Thymus (tissue), 11 donors: ENCODE results near the gene CDH13. TPM values are rescaled to one million over a fixed set of nuclear protein-coding genes. Genes with fewer than 3 reads are reported as not detected.

Experiments
- DNase-seq, 9 donors: peaks; one replicate each; pipeline ENCODE4 v3.0.0-alpha.2; 2013; ENCODE audit warnings: low spot score in 9 of 9, low read depth in 6 of 9, missing footprints in 1 of 9
- H3K27ac ChIP-seq, 2 donors: one replicate each; pipeline ENCODE4 v1.5.1; 2013; ENCODE audit warnings: control low read depth in 1 of 2, low read depth in 1 of 2, low read length in 1 of 2, mild to moderate bottlenecking in 1 of 2, moderate library complexity in 1 of 2
- H3K27me3 ChIP-seq, 2 donors: one replicate each; pipeline ENCODE4 v1.5.1; 2013; ENCODE audit warnings: low read length in 1 of 2; ENCODE audit not compliant: control insufficient read depth in 2 of 2, insufficient read depth in 1 of 2
- H3K36me3 ChIP-seq, 2 donors: one replicate each; pipeline ENCODE4 v1.5.1; 2013; ENCODE audit warnings: low read length in 1 of 2, mild to moderate bottlenecking in 1 of 2, moderate library complexity in 1 of 2; ENCODE audit not compliant: control insufficient read depth in 2 of 2, insufficient read depth in 2 of 2
- H3K4me1 ChIP-seq, 2 donors: one replicate each; pipeline ENCODE4 v1.5.1; 2013; ENCODE audit warnings: low read length in 2 of 2; ENCODE audit not compliant: control insufficient read depth in 2 of 2, insufficient read depth in 2 of 2
- H3K4me3 ChIP-seq, 2 donors: one replicate each; pipeline ENCODE4 v1.5.1; 2013; ENCODE audit warnings: low read length in 2 of 2, control low read depth in 1 of 2, mild to moderate bottlenecking in 1 of 2
- H3K9me3 ChIP-seq, 2 donors: one replicate each; pipeline ENCODE4 v1.5.1; 2013; ENCODE audit warnings: low read length in 1 of 2, mild to moderate bottlenecking in 1 of 2; ENCODE audit not compliant: control insufficient read depth in 2 of 2, insufficient read depth in 1 of 2
- WGBS: extraction: QIAGEN DNeasy Blood & Tissue Kit; methylation state at CpG from one replicate; pipeline ENCODE4 v1.1.7; 2013; 5-methylcytosine and 5-hydroxymethylcytosine counted together
- polyA plus RNA-seq: library from polyadenylated mRNA; stranded (reverse); fragments of 200-250 nt; gene quantifications from one replicate; pipeline ENCODE4 v1.2.3, GENCODE V29; 2013
- total RNA-seq: library from RNA; stranded (reverse); fragments of 120-200 nt; gene quantifications from one replicate; pipeline ENCODE4 v1.2.4, GENCODE V29; 2013
- donor health status: healthy.

Gene CDH13
- total and polyA plus RNA-seq, 2 donors, result 1.5 to 3.7 TPM

- 90% methylated on average over 4 of the region's 4 CpGs for WGBS
- Histone ChIP-seq H3K4me1 (no peaks in the 10 kb centered on the region), H3K9me3 (no peaks in the 10 kb centered on the region), H3K4me3 (no peak overlapping the region), H3K27me3 (no peaks in the 10 kb centered on the region), H3K36me3 (no peaks in the 10 kb centered on the region), H3K27ac (no peak overlapping the region)
- DNase-seq, result no peak
These were observed 831.8 kb downstream of the CDH13 start for GRCh38 chr16:83458612-83459011.

- Histone ChIP-seq H3K36me3 (no peaks in the 10 kb centered on the region), H3K4me1 (no peaks in the 10 kb centered on the region), H3K27ac (no peak overlapping the region), H3K4me3 (no peak overlapping the region), H3K27me3 (no peaks in the 10 kb centered on the region), H3K9me3 (no peaks in the 10 kb centered on the region)
- DNase-seq, result no peak
- 74% methylated on average over 6 of the region's 6 CpGs for WGBS
These were observed 838.2 kb downstream of the CDH13 start for GRCh38 chr16:83464991-83465390.

- no peak overlapping the region for H3K27ac ChIP-seq
- H3K9me3 ChIP-seq, result no peaks in the 10 kb centered on the region
- H3K36me3 ChIP-seq, result no peaks in the 10 kb centered on the region
- H3K4me3 ChIP-seq, result no peak overlapping the region
- no peaks in the 10 kb centered on the region for H3K27me3 ChIP-seq
- H3K4me1 ChIP-seq, result no peaks in the 10 kb centered on the region
- no peak for DNase-seq
- 75% methylated on average over 3 of the region's 3 CpGs for WGBS
These were observed 843.6 kb downstream of the CDH13 start for GRCh38 chr16:83470416-83470815.

GRCh38 chr16:83472776-83473501 is 846.2 kb downstream of the CDH13 start:
- Histone ChIP-seq H3K27ac (no peak overlapping the region), H3K27me3 (no peaks in the 10 kb centered on the region), H3K4me3 (no peak overlapping the region), H3K4me1 (no peaks in the 10 kb centered on the region), H3K36me3 (no peaks in the 10 kb centered on the region), H3K9me3 (no peaks in the 10 kb centered on the region)
- DNase-seq, result no peak
- WGBS, result 76% methylated on average over 7 of the region's 7 CpGs

- no peaks in the 10 kb centered on the region for H3K27me3 ChIP-seq
- H3K4me1 ChIP-seq, result no peaks in the 10 kb centered on the region
- no peak overlapping the region for H3K4me3 ChIP-seq
- DNase-seq, result no peak
- H3K27ac ChIP-seq, result no peak overlapping the region
- H3K9me3 ChIP-seq, result no peaks in the 10 kb centered on the region
- WGBS, result 90% methylated on average over 2 of the region's 2 CpGs
- H3K36me3 ChIP-seq, result no peaks in the 10 kb centered on the region
These were observed 847.3 kb downstream of the CDH13 start for GRCh38 chr16:83473926-83474650.

GRCh38 chr16:83475108-83475507 is 848.3 kb downstream of the CDH13 start:
- Histone ChIP-seq H3K36me3 (no peaks in the 10 kb centered on the region), H3K27me3 (no peaks in the 10 kb centered on the region), H3K4me1 (no peaks in the 10 kb centered on the region), H3K27ac (no peak overlapping the region), H3K4me3 (no peak overlapping the region), H3K9me3 (no peaks in the 10 kb centered on the region)
- 82% methylated on average over 5 of the region's 5 CpGs for WGBS
- no peak for DNase-seq

- WGBS, result 78% methylated on average over 7 of the region's 7 CpGs
- no peaks in the 10 kb centered on the region for H3K36me3 ChIP-seq
These were observed 854.8 kb downstream of the CDH13 start for GRCh38 chr16:83481589-83481988.

GRCh38 chr16:83482545-83483162 is 855.9 kb downstream of the CDH13 start:
- Histone ChIP-seq H3K9me3 (no peaks in the 10 kb centered on the region), H3K27ac (no peak overlapping the region), H3K36me3 (no peaks in the 10 kb centered on the region), H3K27me3 (no peaks in the 10 kb centered on the region), H3K4me3 (no peak overlapping the region), H3K4me1 (no peaks in the 10 kb centered on the region)
- DNase-seq, result no peak
- whole genome bisulfite sequencing, result 69% methylated on average over 9 of the region's 9 CpGs

More at GRCh38 chr16:83481589-83481988, 854.8 kb downstream of the CDH13 start:
- H3K4me1 ChIP-seq, result no peaks in the 10 kb centered on the region
- no peak overlapping the region for H3K27ac ChIP-seq
- H3K9me3 ChIP-seq, result no peaks in the 10 kb centered on the region
- no peak overlapping the region for H3K4me3 ChIP-seq
- no peaks in the 10 kb centered on the region for H3K27me3 ChIP-seq
- no peak for DNase-seq

GRCh38 chr16:83490073-83490472 is 863.3 kb downstream of the CDH13 start:
- whole genome bisulfite sequencing, result 67% methylated on average over 2 of the region's 2 CpGs
- H3K9me3 ChIP-seq, result no peaks in the 10 kb centered on the region
- H3K36me3 ChIP-seq, result no peaks in the 10 kb centered on the region
- H3K27me3 ChIP-seq, result no peaks in the 10 kb centered on the region
- no peak overlapping the region for H3K27ac ChIP-seq
- H3K4me1 ChIP-seq, result no peaks in the 10 kb centered on the region
- no peak overlapping the region for H3K4me3 ChIP-seq
- DNase-seq, result no peak
